Fibroblast of the conjunctiva (primary cell): ENCODE results near the gene DDX4.

Experiments
- DNase-seq: peaks from one replicate; pipeline ENCODE4 v3.0.0-alpha.2; 2010; ENCODE audit warnings: low read depth

The DDX4 gene

DNA sequence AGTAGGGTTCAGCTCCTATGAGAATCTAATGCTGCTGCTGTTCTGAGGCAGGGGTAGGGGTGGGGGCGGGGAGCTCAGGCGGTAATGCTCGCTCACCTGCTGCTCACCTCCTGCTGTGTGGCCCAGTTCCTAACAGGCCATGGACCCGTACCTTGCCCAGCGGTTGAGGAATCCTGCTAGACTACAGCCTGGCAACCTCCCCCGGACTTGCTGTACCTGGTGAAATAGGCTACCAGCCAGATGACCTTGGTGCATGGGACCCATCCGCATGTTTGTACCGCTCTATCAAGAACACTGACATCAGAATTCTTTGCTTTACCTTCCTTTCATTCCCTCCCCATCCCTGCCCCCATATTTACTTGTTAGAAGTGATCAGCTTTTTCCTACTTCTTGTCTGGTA lies 128.6 kb downstream of the DDX4 start:
- DNase-seq = no peak
